NB4 (cell line): ENCODE data around the gene GABRG3.
"Not testable (repeated sequence)": the region's sequence is repeated elsewhere in the genome, so short reads cannot be mapped to it uniquely, and the experiment has no call there.

ENCODE experiments used
- DNase-seq: peaks from one replicate; pipeline ENCODE4 v3.0.0; 2010; ENCODE audit warnings: low read depth
- H3K4me3 ChIP-seq: one replicate; pipeline ENCODE4 v1.5.1; 2011; ENCODE audit warnings: mild to moderate bottlenecking, low read depth, low read length, moderate library complexity
- MYC ChIP-seq: IDR thresholded peaks from 2 replicates; pipeline ENCODE4 v1.6.1; 2011; ENCODE audit warnings: low read depth, low read length
- POLR2A ChIP-seq: IDR thresholded peaks from 2 replicates; pipeline ENCODE4 v1.6.1; 2011; ENCODE audit warnings: mild to moderate bottlenecking; ENCODE audit not compliant: insufficient read length; ENCODE audit errors: extremely low read depth
- TF ChIP-seq, protein P1 (sequence below): IDR thresholded peaks from one replicate; pipeline ENCODE4 v1.5.1; 2012; ENCODE audit warnings: low read depth, low read length
- TF ChIP-seq, protein P2 (sequence below): IDR thresholded peaks from 2 replicates; pipeline ENCODE4 v1.6.1; 2011; ENCODE audit warnings: low read depth, low read length

Gene GABRG3

DNA sequence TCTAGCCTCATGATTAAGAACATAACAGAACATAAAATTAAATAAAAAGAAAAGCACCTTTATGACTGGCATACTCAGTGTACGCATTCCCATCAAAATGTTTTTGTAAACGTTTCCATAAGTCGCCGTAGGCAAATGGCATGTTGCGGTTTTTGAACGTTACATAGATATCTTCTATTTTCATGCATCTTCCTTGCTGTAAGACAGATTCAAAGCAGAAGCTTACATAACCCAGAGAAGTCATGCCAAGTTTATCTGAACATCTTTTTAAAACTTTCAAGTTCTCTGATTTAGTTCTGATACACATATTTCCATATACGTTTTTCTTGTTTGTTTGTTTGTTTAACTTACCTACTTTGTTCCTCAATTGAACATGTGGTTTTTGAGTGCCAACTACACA is 388.6 kb downstream of the GABRG3 start:
- no peak for TF ChIP-seq MYC
- TF ChIP-seq, protein P1, sequence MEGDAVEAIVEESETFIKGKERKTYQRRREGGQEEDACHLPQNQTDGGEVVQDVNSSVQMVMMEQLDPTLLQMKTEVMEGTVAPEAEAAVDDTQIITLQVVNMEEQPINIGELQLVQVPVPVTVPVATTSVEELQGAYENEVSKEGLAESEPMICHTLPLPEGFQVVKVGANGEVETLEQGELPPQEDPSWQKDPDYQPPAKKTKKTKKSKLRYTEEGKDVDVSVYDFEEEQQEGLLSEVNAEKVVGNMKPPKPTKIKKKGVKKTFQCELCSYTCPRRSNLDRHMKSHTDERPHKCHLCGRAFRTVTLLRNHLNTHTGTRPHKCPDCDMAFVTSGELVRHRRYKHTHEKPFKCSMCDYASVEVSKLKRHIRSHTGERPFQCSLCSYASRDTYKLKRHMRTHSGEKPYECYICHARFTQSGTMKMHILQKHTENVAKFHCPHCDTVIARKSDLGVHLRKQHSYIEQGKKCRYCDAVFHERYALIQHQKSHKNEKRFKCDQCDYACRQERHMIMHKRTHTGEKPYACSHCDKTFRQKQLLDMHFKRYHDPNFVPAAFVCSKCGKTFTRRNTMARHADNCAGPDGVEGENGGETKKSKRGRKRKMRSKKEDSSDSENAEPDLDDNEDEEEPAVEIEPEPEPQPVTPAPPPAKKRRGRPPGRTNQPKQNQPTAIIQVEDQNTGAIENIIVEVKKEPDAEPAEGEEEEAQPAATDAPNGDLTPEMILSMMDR: no peak
- no peak for TF ChIP-seq POLR2A
- TF ChIP-seq, protein P2, sequence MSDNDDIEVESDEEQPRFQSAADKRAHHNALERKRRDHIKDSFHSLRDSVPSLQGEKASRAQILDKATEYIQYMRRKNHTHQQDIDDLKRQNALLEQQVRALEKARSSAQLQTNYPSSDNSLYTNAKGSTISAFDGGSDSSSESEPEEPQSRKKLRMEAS: no peak
- H3K4me3 ChIP-seq: no peak overlapping the region
- no peak for DNase-seq

DNA sequence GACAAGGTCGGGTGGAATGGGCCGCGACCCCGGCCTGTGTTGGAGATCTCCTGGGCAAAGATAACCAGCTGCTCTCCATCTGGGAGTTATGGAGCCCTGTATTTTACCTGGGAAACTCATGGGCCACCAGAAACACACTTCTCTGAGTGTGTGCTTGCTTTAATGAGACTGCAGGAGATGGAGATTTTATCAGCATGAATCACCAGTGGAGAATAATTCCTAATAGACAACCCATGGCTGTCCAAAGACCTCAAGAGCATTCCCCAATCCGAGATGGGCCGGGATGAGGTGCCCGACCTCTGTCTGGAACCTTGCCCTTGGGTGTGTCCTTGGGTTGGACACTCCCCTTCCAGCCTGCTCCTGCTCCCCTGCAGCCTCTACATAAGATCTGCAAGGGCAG is 389.3 kb downstream of the GABRG3 start:
- H3K4me3 ChIP-seq: no peak overlapping the region
- DNase-seq: no peak
- TF ChIP-seq POLR2A: no peak
- no peak for TF ChIP-seq MYC
- TF ChIP-seq, protein P2: no peak
- TF ChIP-seq, protein P1: no peak

DNA sequence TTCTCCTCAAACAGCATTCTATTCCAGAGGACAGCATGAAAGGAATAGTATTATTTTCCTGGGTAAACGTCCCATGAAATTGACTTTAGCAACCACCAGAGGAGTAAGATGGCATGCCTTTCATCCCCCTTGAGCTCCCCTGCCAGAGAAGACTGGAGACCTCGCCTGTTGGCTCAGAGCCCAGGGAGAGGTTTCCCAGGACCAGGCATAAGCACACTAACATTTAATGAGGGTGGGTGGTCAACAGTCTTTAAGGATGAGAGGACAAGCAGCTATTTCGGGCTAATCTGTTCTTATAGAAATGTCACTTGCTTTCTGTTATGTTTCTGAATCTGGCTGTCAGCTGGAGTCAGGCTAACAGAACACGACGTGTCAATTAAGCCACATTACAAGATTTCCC is 390.5 kb downstream of the GABRG3 start:
- DNase-seq: no peak
- H3K4me3 ChIP-seq: no peak overlapping the region
- TF ChIP-seq, protein P2: no peak
- TF ChIP-seq, protein P1: no peak
- TF ChIP-seq POLR2A: no peak
- no peak for TF ChIP-seq MYC

DNA sequence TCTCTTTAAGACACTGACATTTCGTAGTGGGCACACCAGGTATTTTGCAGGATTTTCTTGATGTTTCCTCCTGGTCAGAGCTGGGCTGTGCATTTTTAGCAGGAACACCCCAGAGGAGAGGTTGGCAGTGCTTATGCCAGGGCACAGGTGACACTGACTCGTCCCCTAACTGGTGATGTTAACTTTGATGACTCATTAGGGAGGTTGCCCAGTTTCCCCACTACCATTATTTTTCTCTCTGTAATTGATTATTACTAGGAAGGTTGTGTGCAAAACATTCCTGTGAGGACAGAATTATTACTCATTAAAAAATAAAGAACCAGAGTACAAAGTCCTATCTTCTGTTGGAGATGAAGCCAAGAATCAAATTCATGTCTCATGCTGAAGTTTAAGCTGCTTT is 394.5 kb downstream of the GABRG3 start:
- TF ChIP-seq, protein P2: no peak
- no peak for TF ChIP-seq MYC
- no peak overlapping the region for H3K4me3 ChIP-seq
- DNase-seq: no peak

DNA sequence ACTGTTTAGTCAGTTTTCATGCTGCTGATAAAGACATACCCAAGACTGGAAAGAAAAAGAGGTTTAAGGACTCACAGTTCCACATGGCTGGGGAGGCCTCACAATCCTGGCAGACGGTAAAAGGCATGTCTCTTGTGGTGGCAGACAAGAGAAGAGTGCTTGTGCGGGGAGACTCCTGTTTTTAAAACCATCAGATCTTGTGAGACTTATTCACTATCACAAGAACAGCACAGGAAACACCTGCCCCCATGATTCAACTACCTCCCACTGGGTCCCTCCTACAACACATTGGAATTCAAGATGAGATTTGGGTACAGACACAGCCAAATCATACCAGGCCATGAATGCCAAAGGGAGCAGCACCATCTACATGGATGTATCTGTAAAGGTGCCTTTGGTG is 406.4 kb downstream of the GABRG3 start:
- H3K4me3 ChIP-seq, DNase-seq: not testable (repeated sequence)

DNA sequence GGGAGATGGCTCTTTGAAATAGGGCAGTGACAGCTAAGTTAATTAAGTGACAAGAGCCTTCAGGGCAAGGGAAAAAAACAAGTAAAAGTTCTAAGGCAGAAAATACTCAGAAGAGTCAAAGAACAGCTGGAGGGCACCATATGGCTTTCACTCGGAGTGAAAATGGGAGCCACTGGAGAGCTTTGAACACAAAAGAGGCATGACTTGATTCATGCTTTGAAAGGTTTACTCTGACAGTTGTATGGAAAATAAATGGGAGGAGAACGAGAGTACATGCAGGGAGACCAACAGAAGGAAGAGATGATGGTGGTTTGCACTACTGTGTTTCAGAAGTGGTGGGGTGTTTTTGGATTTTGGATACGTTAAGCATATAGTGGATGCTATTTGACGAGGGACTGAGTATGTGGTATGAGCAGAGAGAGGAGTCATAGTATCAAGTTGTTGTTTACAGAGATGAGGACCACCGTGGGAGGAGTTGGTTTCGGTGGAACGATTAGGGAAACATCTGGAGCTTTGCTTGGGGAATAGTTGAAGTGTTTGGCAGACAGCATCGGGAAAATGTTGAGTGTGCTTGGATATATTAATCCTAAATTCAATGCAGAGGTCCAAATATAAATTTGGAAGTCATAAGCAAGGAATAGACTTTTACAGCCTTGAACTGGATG is 411.5 kb downstream of the GABRG3 start:
- no peak overlapping the region for H3K4me3 ChIP-seq
- DNase-seq: no peak
- no peak for TF ChIP-seq MYC
- TF ChIP-seq POLR2A: no peak
- TF ChIP-seq, protein P1: no peak
- TF ChIP-seq, protein P2: no peak

DNA sequence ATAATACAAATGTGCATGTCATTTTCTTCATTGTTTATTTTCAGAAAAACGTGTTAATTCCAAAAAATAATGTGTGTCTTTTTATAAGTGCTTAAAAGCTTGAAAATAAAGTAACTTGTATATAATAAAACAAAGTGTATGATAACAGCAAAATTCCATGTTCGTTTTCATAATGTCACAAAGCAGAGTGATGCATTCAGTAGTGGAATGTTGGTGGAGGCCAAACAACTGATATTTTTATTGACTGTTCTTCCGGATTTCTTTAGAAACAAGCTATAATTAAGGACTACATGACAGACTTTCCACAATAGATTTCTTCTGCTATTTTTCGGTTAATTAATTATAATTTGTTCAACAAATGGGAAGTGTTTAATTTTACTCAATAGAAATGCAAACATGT is 412.7 kb downstream of the GABRG3 start:
- TF ChIP-seq POLR2A (no peak), MYC (no peak)
- TF ChIP-seq, protein P1: no peak
- TF ChIP-seq, protein P2: no peak
- no peak overlapping the region for H3K4me3 ChIP-seq
- no peak for DNase-seq
